NB4 (cell line): ENCODE measurements around the gene CRACDL.

Experiments
- DNase-seq: peaks from one replicate; pipeline ENCODE4 v3.0.0; 2010; ENCODE audit warnings: low read depth
- H3K4me3 ChIP-seq: one replicate; pipeline ENCODE4 v1.5.1; 2011; ENCODE audit warnings: mild to moderate bottlenecking, low read depth, low read length, moderate library complexity
- CTCF ChIP-seq: IDR thresholded peaks from one replicate; pipeline ENCODE4 v1.5.1; 2012; ENCODE audit warnings: low read depth, low read length
- MAX ChIP-seq: IDR thresholded peaks from 2 replicates; pipeline ENCODE4 v1.6.1; 2011; ENCODE audit warnings: low read depth, low read length
- MYC ChIP-seq: IDR thresholded peaks from 2 replicates; pipeline ENCODE4 v1.6.1; 2011; ENCODE audit warnings: low read depth, low read length
- POLR2A ChIP-seq: IDR thresholded peaks from 2 replicates; pipeline ENCODE4 v1.6.1; 2011; ENCODE audit warnings: mild to moderate bottlenecking; ENCODE audit not compliant: insufficient read length; ENCODE audit errors: extremely low read depth

Gene CRACDL

GRCh38 chr2:98768384-98769113 is 167.5 kb downstream of the CRACDL start:
- H3K4me3 ChIP-seq, result no peak overlapping the region
- no peak for TF ChIP-seq MYC
- no peak for TF ChIP-seq POLR2A
- no peak for TF ChIP-seq MAX
- no peak for TF ChIP-seq CTCF
- DNase-seq, result no peak

- peak; percentile 63 for DNase-seq
- no peak overlapping the region for H3K4me3 ChIP-seq
- TF ChIP-seq CTCF, result no peak
- no peak for TF ChIP-seq POLR2A
Measured at GRCh38 chr2:98764499-98764898, 171.5 kb downstream of the CRACDL start.

GRCh38 chr2:98763209-98763951 is 172.6 kb downstream of the CRACDL start:
- H3K4me3 ChIP-seq, result no peak overlapping the region
- TF ChIP-seq MAX (no peak), POLR2A (no peak), MYC (no peak), CTCF (no peak)
- DNase-seq, result no peak

GRCh38 chr2:98761909-98762308 is 174.1 kb downstream of the CRACDL start:
- no peak for DNase-seq
- no peak overlapping the region for H3K4me3 ChIP-seq
- TF ChIP-seq POLR2A (no peak), MYC (no peak), MAX (no peak), CTCF (no peak)

- no peak overlapping the region for H3K4me3 ChIP-seq
- no peak for DNase-seq
- no peak for TF ChIP-seq MYC
- TF ChIP-seq POLR2A, result no peak
- TF ChIP-seq MAX, result no peak
- TF ChIP-seq CTCF, result no peak
Measured at GRCh38 chr2:98761267-98761781, 174.7 kb downstream of the CRACDL start.
